NB4 (cell line): ENCODE results near the gene RNF19B.
"Not testable (repeated sequence)": the region's sequence is repeated elsewhere in the genome, so short reads cannot be mapped to it uniquely, and the experiment has no call there.

Source experiments
- DNase-seq: peaks from one replicate; pipeline ENCODE4 v3.0.0; 2010; ENCODE audit warnings: low read depth
- H3K4me3 ChIP-seq: one replicate; pipeline ENCODE4 v1.5.1; 2011; ENCODE audit warnings: mild to moderate bottlenecking, low read depth, low read length, moderate library complexity
- CTCF ChIP-seq: IDR thresholded peaks from one replicate; pipeline ENCODE4 v1.5.1; 2012; ENCODE audit warnings: low read depth, low read length
- MAX ChIP-seq: IDR thresholded peaks from 2 replicates; pipeline ENCODE4 v1.6.1; 2011; ENCODE audit warnings: low read depth, low read length
- MYC ChIP-seq: IDR thresholded peaks from 2 replicates; pipeline ENCODE4 v1.6.1; 2011; ENCODE audit warnings: low read depth, low read length
- POLR2A ChIP-seq: IDR thresholded peaks from 2 replicates; pipeline ENCODE4 v1.6.1; 2011; ENCODE audit warnings: mild to moderate bottlenecking; ENCODE audit not compliant: insufficient read length; ENCODE audit errors: extremely low read depth

RNF19B gene

GRCh38 chr1:32998064-32998463, 33.5 kb upstream of the RNF19B start:
- no peak overlapping the region for H3K4me3 ChIP-seq
- TF ChIP-seq MAX = no peak
- no peak for TF ChIP-seq MYC
- TF ChIP-seq CTCF = no peak
- TF ChIP-seq POLR2A = peak; percentile 29
- DNase-seq = peak; percentile 40

GRCh38 chr1:32997381-32997891, 32.8 kb upstream of the RNF19B start:
- H3K4me3 ChIP-seq = no peak overlapping the region
- DNase-seq = no peak
- TF ChIP-seq POLR2A (no peak), CTCF (no peak), MYC (no peak), MAX (no peak)

GRCh38 chr1:32993324-32993636, 28.7 kb upstream of the RNF19B start:
- not testable (repeated sequence) for DNase-seq, H3K4me3 ChIP-seq

- DNase-seq = peak; percentile 99
- H3K4me3 ChIP-seq = no peak overlapping the region
- no peak for TF ChIP-seq CTCF
- 0 out of 2 replicates have a peak, but pooled peaks have one; percentile 52 for TF ChIP-seq MYC
These were observed 28.1 kb upstream of the RNF19B start for GRCh38 chr1:32992489-32993323.

GRCh38 chr1:32991819-32992488, 27.3 kb upstream of the RNF19B start:
- TF ChIP-seq CTCF = no peak
- no peak for TF ChIP-seq POLR2A
- TF ChIP-seq MYC = no peak
- TF ChIP-seq MAX = no peak
- peak; percentile 35 for DNase-seq
- H3K4me3 ChIP-seq = no peak overlapping the region

GRCh38 chr1:32991386-32991785, 26.8 kb upstream of the RNF19B start:
- DNase-seq = no peak
- TF ChIP-seq MAX = no peak
- TF ChIP-seq CTCF = no peak
- TF ChIP-seq POLR2A = no peak
- no peak for TF ChIP-seq MYC
- H3K4me3 ChIP-seq = no peak overlapping the region
